Measurements from ENCODE around the gene CLRN1. TPM values are rescaled to one million over a fixed set of nuclear protein-coding genes. Genes with fewer than 3 reads are reported as not detected.

CLRN1 gene
- polyA plus RNA-seq, 3 donors from 2014 or later = not detected

GRCh38 chr3:150897592-150897991, 74.9 kb downstream of the CLRN1 start:
- no peak for DNase-seq
- no peak overlapping the region for H3K27ac Mint-ChIP-seq
- no peaks in the 10 kb centered on the region for H3K9me3 Mint-ChIP-seq
- H3K4me3 Mint-ChIP-seq = no peak overlapping the region
- peaks cover 5 to 6% (median 5%) of the 10 kb centered on the region in 3 donors for H3K27me3 Mint-ChIP-seq (ENCODE audit: low read depth in 3 of 3)
- no peaks in the 10 kb centered on the region for H3K36me3 Mint-ChIP-seq
- no peaks in the 10 kb centered on the region for H3K4me1 Mint-ChIP-seq

DNA sequence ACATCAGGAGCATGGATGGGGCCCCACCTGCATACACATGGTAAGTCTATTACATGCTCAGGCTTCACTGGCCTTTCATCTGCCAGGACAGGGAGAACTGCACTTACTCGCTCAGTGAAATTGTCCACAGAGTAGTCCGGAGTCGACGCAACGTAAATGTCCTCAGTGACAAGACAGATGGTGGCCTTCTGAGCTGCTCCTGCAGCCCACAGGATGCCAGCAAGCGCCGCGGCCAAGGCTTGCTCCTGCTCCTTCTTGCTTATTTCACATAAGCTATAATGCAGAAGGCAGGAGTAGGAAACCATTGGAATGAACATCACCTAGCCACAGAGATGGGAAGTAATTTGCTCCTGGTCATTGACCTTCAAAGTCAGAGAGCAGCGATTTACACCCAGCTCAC, 81.7 kb downstream of the CLRN1 start:
- Mint-ChIP-seq H3K4me3 (no peak overlapping the region), H3K9me3 (no peaks in the 10 kb centered on the region), H3K27me3 (ENCODE audit: low read depth in 3 of 3) (peaks cover 0 to 7% (median 5%) of the 10 kb centered on the region in 3 donors), H3K27ac (no peak overlapping the region), H3K36me3 (no peaks in the 10 kb centered on the region), H3K4me1 (no peaks in the 10 kb centered on the region)
- no peak for DNase-seq

- Mint-ChIP-seq H3K27ac (no peak overlapping the region), H3K4me1 (no peaks in the 10 kb centered on the region), H3K4me3 (no peak overlapping the region), H3K27me3 (ENCODE audit: low read depth in 3 of 3) (peaks cover 0 to 7% (median 5%) of the 10 kb centered on the region in 3 donors), H3K36me3 (no peaks in the 10 kb centered on the region), H3K9me3 (no peaks in the 10 kb centered on the region)
- no peak for DNase-seq
Observed at GRCh38 chr3:150890295-150890694, 82.2 kb downstream of the CLRN1 start.

DNA sequence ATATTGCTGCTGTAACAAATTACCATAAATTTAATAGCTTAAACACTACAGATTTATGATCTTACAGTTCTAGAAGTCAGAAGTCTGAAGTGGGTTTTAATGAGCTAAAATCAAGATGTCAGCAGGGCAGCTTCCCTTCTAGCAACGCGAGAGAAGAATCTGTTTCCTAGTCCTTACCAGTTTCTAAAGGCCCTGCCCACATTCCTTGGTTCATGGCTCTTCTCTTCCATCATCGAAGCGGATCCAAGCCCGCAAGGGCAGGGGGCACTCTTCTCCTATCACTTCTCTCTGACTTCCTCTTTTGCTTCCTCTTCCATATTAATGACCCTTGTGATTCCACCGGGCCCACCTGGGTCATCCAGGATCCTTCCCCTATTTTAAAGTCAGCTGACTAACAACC, 83.4 kb downstream of the CLRN1 start:
- no peaks in the 10 kb centered on the region for H3K4me1 Mint-ChIP-seq
- H3K9me3 Mint-ChIP-seq = no peaks in the 10 kb centered on the region
- no peak overlapping the region for H3K4me3 Mint-ChIP-seq
- no peaks in the 10 kb centered on the region for H3K36me3 Mint-ChIP-seq
- no peak overlapping the region for H3K27ac Mint-ChIP-seq
- H3K27me3 Mint-ChIP-seq (ENCODE audit: low read depth in 3 of 3) = peaks cover under 1 to 5% (median 5%) of the 10 kb centered on the region in 3 donors
- no peak for DNase-seq

DNA sequence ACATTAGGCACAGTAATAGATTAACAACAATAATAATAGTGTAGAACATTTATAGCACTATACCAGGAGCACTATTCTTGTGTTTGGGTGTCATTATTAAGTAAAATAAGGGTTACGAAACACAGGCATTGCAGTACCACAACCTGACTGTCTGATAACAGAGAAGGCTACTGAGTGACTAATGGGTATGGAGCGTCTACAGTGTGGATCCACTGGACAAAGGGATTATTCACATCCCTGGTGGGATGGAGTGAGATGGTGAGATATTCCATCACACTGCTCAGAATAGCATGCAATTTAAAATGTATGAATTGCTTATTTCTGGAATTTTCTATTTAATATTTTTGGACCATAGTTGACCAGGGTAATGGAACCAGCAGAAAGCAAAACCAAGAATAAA, 85.5 kb downstream of the CLRN1 start:
- Mint-ChIP-seq H3K4me1 (no peaks in the 10 kb centered on the region), H3K27ac (no peak overlapping the region), H3K9me3 (peaks cover 0 to 1% (median 0%) of the 10 kb centered on the region in 6 donors), H3K4me3 (no peak overlapping the region), H3K27me3 (ENCODE audit: low read depth in 3 of 3) (peaks cover 5 to 9% (median 5%) of the 10 kb centered on the region in 3 donors), H3K36me3 (no peaks in the 10 kb centered on the region)
- DNase-seq = no peak

DNA sequence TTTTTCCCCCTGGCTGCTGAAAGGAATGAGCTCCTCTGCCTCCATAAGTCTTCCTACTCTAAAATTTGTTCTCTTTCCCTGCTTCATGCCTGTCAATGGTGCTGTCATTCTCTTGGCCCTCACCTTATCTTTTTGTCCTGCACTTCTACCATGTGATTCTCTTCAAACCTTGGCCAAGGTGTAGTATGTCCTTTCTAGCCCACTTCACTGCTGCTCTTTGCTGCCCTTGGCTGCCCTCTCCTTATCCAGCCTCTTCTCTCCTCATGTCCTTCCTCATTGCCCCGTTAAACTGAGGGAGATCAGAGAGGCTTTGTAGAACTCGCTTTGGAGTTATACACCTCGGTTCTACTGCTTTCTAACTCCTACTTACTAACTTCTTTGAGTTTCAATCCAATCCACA, 87.0 kb downstream of the CLRN1 start:
- peaks cover 5 to 14% (median 5%) of the 10 kb centered on the region in 3 donors for H3K27me3 Mint-ChIP-seq (ENCODE audit: low read depth in 3 of 3)
- no peak for DNase-seq
- H3K27ac Mint-ChIP-seq = no peak overlapping the region
- H3K4me3 Mint-ChIP-seq = no peak overlapping the region
- H3K4me1 Mint-ChIP-seq = no peaks in the 10 kb centered on the region
- H3K9me3 Mint-ChIP-seq = peaks cover 0 to 1% (median 0%) of the 10 kb centered on the region in 6 donors
- H3K36me3 Mint-ChIP-seq = no peaks in the 10 kb centered on the region

- H3K9me3 Mint-ChIP-seq = peaks cover 0 to 1% (median 0%) of the 10 kb centered on the region in 6 donors
- H3K36me3 Mint-ChIP-seq = no peaks in the 10 kb centered on the region
- H3K27me3 Mint-ChIP-seq (ENCODE audit: low read depth in 3 of 3) = peaks cover 0 to 15% (median 2%) of the 10 kb centered on the region in 3 donors
- H3K4me1 Mint-ChIP-seq = no peaks in the 10 kb centered on the region
- H3K4me3 Mint-ChIP-seq = no peak overlapping the region
- H3K27ac Mint-ChIP-seq = no peak overlapping the region
- no peak for DNase-seq
Observed at GRCh38 chr3:150878996-150879575, 93.4 kb downstream of the CLRN1 start.

- Mint-ChIP-seq H3K27me3 (ENCODE audit: low read depth in 3 of 3) (peaks cover 0 to 11% (median 2%) of the 10 kb centered on the region in 3 donors), H3K27ac (no peak overlapping the region), H3K4me1 (no peaks in the 10 kb centered on the region), H3K36me3 (no peaks in the 10 kb centered on the region), H3K4me3 (no peak overlapping the region), H3K9me3 (no peaks in the 10 kb centered on the region)
- DNase-seq = no peak
Observed at GRCh38 chr3:150878290-150878689, 94.2 kb downstream of the CLRN1 start.

GRCh38 chr3:150877303-150877702, 95.2 kb downstream of the CLRN1 start:
- no peak overlapping the region for H3K27ac Mint-ChIP-seq
- no peaks in the 10 kb centered on the region for H3K9me3 Mint-ChIP-seq
- H3K27me3 Mint-ChIP-seq (ENCODE audit: low read depth in 3 of 3) = peaks cover 0 to 9% (median 2%) of the 10 kb centered on the region in 3 donors
- no peak for DNase-seq
- no peaks in the 10 kb centered on the region for H3K36me3 Mint-ChIP-seq
- no peak overlapping the region for H3K4me3 Mint-ChIP-seq
- H3K4me1 Mint-ChIP-seq = no peaks in the 10 kb centered on the region

- Mint-ChIP-seq H3K4me3 (no peak overlapping the region), H3K36me3 (no peaks in the 10 kb centered on the region), H3K27ac (no peak overlapping the region), H3K4me1 (no peaks in the 10 kb centered on the region), H3K9me3 (no peaks in the 10 kb centered on the region), H3K27me3 (ENCODE audit: low read depth in 3 of 3) (peaks cover 0 to 4% (median 2%) of the 10 kb centered on the region in 3 donors)
- DNase-seq = no peak
Observed at GRCh38 chr3:150876611-150877265, 95.8 kb downstream of the CLRN1 start.

Other genes starting within 250 kb of the CLRN1 start
- gene SIAH2, start 209.6 kb downstream of the CLRN1 start, polyA plus RNA-seq = 10 to 100 TPM; 22.7 to 29.1 (median 25.5) TPM
- not detected for gene MINDY4B, start 67.3 kb downstream of the CLRN1 start, polyA plus RNA-seq
- under 1 TPM in 1 of 3 donors, not detected in 2; 0.18 TPM for gene MED12L, start 112.9 kb upstream of the CLRN1 start, polyA plus RNA-seq
- 10 to 100 TPM in 2 of 3 donors, 1 to 10 TPM in 1; 9.3 to 16.5 (median 13.5) TPM for gene GPR171, start 230.5 kb upstream of the CLRN1 start, polyA plus RNA-seq